ENCODE results near the gene FAHD2A. TPM values are rescaled to one million over a fixed set of nuclear protein-coding genes. Genes with fewer than 3 reads are reported as not detected.
"Not testable (repeated sequence)": the region's sequence is repeated elsewhere in the genome, so short reads cannot be mapped to it uniquely, and the experiment has no call there.

Gene FAHD2A
- total RNA-seq, 1 donor from 2014 or later = 8.7 TPM

DNA sequence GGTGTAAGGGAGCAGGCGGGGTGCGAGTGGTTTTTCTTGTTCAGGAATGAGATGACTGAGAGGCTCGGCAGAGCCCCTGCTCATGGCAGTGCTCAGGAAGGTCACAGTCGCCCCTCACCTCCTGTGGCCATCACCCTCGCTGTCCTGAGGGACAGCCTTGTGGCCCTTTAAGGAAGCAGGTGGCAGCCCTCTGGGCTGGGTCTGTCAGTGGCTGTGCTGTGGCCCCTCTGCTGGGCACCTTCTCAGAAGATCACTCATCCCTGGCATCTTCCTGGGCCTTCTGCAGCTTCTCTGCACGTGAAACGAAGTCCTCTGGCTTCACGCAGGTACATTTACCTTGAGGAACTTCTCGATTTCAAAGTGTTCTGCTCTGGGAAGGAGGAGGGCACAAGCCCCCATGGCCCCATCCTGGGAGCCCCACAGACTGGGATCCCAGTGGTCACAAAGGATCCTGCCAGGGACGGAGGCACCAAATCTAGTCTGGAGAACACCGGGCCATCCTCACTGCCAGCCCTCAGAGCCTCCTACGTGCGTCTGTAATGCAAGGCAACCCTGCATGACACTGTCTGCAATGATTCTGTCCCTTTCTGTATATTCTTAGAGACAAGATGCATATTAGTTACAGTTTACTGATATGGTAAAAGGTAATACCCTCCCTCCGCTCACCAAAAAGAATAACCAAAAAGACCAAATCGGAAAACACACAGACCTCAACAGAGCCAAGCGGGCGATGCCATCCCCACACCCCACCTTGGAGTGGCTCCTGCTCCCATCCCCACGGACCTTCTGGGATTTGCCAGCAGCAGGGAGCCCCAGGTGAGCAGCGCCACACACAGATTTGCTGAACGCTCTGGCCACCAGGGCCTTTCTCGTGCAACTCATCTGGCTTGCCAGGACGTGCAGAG lies 25.9 kb upstream of the FAHD2A start:
- no peak for DNase-seq

DNA sequence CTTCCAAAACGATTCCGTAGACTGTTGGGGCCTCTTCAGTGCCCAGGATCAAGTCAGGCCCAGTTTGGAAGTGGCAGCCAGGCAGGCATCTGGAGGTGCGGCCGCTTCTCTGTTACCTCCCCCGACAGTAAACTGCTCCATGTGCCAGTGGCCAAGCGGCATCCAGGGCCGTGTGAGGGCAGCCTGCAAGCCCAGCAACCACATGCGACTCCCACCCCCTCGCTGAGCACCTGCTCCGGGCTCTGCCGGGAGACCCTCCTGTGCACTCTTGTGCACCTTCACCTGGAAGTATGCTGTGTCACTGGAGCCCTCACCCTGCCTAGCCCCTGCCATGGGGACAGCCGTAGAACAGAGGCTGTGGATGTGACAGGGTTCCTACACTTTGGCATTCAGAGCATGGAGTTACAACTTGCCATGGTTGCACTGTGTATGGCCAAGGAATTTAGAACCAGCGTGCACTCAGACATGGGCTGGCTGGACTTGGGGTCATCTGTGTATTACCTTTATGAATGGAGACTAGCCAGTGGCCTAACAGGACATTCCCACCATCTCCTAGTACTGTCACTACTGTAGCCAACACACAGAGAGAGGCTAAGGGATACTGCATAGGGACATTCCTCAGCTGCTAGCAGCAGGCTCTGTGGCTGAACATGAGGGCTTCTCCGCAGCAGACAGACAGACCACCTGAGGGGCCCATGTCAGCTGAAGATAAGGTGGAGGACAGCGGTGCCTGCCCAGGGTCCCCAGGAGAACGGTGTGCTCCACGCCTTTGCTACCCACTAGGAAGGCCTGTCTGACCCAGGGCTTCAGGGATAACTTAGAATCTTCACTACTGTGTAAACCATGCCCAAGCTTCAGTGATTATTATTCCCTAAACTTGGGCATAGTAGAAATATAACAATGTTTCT lies 25.0 kb upstream of the FAHD2A start:
- no peak for DNase-seq

DNA sequence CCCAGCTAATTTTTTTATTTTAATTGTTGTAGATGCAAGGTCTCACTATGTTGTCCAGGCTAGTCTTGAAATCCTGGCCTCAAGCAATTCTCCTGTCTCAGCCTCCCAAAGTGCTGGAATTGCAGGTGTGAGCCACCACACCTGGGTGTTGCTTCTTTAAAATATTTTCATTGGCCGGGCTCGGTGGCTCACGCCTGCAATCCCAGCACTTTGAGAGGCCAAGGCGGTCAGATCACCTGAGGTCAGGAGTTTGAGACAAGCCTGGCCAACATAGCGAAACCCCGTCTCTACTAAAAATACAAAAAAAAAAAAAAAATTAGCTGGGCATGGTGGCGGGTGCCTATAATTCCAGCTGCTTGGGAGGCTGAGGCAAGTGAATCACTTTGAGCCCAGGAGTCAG lies 24.2 kb upstream of the FAHD2A start:
- DNase-seq = not testable (repeated sequence)

DNA sequence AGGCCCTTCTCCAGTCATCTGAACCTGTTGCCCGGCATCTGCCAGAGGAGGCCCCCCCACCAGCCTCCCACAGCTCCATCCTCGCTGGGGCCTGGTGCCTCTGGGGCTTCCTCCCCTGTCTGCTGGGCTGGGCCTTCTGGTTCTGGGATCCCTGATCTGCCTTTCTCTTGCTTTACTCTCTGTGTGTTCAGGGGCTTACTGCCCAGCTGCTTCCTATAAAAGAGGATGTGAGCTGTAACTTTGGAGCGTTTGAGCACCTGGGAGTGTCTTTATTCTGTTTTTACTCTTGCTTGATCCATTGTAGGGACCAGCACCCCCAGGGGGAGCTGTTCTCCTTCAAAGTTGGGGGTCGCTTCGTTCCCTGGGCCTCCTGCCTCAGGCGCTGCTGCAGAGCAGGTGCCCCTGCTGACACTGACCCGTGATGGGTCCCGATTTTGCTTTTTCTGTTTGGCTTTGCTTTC lies 23.1 kb upstream of the FAHD2A start:
- DNase-seq = no peak

DNA sequence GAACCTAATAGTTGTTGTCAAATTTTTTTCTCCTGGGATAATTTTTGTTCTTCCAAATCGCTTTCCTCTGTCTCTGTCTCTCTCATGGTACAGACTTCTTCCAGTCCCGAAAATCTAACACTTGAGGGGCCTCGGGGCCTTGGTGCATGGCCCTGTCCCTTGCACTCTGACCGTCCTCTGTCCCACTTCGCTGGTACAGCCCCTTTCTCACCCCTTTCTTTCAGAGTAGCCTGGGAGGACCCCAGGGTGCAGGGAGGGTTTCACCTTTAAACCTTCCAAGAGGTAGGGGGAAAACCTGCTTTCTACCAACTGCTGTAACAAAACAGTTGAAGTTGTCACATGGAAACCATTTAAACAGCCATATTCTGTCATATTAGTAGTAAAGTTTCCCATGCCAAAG lies 22.2 kb upstream of the FAHD2A start:
- DNase-seq = no peak

DNA sequence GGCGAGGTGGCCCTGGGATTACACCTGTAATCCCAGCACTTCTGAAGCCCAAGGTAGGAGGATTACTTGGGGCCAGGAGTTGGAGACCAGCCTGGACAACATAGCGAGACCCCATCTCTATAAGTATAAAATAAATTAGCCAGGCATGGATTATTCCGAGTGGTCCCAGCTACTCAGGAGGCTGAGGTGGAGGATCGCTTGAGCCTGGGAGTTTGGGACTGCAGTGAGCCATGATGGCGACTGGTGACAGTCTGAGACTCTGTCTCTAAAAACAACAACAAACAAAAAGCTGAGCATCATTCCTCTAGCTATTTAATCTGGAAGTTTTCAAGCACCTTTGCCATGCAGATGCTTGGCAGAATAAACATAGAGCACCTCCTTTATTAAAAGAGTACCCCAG lies 21.8 kb upstream of the FAHD2A start:
- no peak for DNase-seq

DNA sequence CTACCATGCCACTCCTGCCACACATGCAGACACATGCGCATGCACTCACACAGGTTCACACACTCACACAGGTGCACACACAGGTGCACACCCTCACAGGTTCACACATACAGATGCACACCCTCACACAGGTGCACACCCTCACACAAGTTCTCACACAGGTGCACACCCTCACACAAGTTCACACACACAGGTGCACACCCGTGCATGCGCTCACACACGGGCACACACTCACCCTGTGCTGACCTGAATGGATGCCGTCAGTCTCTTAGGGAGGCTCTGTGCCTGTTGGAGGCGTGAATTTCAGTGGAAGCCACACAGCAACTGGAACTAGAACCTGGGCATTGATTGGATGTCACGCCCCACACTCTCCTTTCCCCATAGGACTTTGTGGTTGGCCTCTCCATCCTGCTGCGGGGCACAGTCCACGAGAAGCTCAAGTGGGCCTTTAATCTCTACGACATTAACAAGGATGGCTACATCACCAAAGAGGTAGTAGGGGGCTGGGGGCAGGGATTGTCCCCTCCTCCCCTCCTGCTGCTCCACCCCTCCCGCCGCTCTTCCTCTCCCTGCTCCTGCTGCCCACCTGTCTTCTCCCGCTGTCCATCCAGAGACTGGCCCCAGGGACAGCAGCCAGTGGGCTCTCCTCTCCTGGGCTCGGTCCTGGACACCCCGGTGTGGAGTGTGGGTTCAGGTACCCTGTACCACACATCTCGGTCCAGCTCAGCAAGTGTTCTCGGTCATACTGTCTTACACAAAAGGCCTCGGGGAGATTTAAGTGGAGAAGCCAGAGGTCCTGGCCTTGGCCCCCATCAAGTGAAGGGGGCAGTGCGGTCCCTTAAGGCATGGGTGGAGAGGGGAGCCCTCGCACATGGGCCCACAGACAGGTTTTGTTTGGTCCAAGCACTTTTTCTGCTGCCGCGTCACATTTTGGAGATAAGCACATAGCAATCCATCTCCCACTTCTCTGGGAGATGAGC lies 21.0 kb upstream of the FAHD2A start:
- DNase-seq = no peak

DNA sequence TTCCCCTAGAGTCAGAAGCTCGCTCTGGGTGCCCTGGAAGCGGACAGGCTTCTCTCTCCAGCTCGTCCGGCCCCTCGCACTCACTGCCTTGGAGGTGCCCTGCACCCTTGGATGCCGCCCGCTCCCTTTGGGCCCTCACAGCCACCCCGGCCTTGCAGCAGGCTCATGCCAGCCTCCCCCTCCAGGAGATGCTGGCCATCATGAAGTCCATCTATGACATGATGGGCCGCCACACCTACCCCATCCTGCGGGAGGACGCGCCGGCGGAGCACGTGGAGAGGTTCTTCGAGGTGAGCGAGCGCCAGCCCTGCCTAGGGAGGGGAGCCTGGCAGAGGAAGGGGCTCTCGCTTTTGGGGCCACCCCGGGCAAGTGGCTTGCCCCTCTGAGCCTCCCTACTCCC lies 20.3 kb upstream of the FAHD2A start:
- DNase-seq = no peak

DNA sequence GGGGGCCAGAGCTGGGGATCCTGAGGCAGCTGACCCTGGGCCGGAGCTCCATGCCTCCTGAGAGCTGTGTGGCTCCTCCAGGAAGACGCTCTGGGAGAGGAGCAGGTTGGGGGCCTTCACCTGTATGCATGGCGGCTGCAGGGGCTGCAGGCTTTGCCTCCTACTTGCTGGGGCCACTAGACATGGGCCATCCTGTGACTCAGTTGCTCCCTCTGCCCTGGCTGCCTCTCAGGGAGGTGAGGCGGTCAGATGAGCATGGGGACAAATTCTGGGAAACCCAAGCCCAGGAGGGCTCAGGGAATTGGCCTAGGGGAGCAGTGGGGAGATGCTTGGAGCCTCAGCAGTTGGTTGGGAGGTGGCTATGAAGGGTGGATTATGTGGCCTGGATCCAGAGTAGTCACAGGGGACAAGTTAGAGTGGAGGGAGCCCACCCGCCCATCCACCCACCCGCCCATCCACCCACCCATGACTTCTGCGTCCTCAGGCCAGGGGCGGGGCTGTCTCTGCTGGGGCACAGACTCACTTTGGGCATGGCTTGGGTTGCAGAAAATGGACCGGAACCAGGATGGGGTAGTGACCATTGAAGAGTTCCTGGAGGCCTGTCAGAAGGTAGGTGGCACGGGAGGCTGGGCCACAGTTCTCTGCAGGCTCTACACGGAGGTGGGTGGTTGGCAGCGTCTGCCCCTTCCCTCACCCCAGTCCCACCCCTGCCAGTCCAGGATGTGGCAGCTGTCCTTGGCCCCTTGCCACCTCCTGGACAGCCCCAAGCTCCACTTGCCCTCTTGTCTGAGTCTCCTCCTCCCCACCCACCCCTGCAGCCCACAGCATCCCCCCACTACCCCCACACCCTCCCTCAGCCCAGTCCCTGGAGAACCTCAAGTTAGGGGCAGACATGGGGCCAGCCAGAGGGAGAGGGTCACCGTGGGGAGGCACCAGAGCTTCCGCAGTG lies 19.5 kb upstream of the FAHD2A start:
- DNase-seq = no peak

DNA sequence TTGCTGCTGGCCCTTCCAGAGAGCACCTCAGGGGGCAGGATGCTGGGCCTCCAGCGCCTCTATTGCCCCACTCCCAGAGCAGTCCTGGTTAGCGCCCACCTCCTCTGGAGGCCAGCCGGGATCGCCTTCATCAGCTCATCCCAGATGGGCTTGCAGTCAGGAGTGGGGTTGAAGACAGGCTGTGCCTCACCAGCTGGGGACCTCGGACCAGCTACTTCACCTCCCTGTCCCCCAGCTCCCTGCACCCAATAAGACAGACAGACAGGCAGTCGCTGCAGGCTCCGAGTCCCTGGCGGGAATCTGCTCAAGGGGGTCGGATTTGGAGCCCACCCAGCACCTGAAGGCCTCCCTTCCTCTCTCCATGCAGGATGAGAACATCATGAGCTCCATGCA lies 18.9 kb upstream of the FAHD2A start:
- DNase-seq = no peak

DNA sequence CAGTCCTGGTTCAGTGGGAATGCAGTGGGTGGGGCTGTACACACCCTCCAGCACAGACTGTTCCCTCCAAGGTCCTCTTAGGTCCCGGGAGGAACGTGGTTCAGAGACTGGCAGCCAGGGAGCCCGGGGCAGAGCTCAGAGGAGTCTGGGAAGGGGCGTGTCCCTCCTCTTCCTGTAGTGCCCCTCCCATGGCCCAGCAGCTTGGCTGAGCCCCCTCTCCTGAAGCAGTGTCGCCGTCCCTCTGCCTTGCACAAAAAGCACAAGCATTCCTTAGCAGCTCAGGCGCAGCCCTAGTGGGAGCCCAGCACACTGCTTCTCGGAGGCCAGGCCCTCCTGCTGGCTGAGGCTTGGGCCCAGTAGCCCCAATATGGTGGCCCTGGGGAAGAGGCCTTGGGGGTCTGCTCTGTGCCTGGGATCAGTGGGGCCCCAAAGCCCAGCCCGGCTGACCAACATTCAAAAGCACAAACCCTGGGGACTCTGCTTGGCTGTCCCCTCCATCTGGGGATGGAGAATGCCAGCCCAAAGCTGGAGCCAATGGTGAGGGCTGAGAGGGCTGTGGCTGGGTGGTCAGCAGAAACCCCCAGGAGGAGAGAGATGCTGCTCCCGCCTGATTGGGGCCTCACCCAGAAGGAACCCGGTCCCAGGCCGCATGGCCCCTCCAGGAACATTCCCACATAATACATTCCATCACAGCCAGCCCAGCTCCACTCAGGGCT lies 17.5 kb upstream of the FAHD2A start:
- DNase-seq = no peak

DNA sequence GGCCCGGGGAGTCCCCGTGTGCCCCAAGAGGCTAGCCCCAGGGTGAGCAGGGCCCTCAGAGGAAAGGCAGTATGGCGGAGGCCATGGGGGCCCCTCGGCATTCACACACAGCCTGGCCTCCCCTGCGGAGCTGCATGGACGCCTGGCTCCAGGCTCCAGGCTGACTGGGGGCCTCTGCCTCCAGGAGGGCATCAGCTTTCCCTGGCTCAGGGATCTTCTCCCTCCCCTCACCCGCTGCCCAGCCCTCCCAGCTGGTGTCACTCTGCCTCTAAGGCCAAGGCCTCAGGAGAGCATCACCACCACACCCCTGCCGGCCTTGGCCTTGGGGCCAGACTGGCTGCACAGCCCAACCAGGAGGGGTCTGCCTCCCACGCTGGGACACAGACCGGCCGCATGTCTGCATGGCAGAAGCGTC lies 16.9 kb upstream of the FAHD2A start:
- no peak for DNase-seq

DNA sequence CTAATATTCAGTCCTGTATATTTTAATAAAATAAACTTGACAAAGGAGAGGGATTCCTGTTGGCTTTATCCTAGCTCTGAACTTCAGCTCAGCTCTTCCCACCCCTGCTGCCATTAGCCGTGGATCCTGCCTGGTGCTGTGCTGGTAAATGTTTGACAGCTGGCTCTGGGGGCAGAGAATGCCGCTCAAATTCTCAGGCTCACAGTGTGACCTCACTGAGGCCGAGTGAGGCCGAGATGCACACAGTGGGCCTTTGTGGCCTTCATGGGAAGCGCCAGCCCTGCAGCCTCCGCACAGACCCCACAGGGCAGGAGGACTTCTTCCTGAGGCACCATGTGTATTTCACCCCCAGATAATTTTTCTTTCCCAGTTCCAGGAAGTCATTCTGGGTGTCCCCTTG lies 16.5 kb upstream of the FAHD2A start:
- DNase-seq = no peak

DNA sequence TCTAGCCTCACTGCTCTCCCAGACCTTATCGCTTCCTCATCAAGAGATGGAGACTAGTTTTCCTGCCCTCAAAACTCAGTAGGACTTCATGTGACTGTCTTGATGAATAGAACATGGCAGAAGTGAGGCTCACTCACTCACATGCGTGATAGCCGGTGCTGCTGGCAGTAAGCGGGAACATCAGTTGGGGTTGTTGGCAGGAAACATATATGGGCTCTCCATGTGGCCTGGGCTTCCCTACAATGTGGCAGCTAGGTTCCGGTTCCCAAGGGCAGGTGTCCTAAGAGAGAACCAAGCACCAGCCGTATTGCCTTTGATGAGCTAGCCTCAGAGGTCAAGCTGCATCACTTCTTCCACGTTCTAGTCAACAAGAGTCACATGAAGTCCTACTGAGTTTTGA lies 15.2 kb upstream of the FAHD2A start:
- DNase-seq = no peak

DNA sequence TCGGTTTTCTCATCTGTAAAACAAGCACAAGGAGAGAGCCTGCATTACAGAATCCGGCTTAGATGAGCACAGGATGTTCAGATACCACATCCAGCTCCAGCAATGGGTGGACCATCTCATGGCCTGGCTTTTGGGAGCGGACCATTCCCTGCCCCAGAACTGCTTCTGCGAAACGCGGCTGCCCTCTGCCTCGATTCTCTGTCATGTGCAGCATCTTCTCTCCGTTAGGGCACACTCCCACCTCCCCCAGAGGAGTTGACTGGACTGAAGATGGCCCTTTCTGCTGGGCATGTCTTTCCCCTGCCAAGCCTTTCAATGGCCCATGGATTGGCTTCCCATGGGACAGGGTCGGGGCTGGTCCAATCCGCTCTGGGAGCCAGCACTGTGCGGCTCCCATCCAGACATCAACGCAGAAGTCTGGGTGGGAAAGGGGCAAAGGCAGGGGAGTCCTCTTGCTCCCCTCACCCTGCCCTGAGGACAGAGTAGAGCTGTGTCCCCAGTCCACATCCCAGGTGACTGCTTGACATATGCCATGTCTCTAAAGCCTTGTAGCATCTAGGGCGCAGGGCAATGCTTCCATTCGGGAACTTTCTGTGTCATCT lies 14.3 kb upstream of the FAHD2A start:
- DNase-seq = no peak

DNA sequence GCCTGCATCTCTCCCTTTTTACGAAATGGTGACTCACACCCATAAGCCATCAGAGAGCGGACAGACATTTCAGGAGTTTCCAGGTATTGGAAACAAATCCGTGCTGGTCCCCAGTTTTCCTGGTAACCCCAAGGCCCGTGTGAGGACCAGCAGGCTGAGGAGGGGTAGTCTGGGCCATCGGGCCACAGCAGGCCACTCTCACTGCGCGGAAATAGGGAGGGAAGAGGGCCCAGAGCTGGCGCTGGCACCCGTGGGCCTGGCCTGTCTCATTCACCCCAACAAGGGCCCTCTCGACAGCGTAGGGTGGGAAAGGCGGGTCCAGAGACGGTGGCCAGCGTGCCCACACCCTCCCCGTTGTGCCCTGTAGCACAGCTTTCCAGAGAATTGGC lies 13.7 kb upstream of the FAHD2A start:
- DNase-seq = no peak

DNA sequence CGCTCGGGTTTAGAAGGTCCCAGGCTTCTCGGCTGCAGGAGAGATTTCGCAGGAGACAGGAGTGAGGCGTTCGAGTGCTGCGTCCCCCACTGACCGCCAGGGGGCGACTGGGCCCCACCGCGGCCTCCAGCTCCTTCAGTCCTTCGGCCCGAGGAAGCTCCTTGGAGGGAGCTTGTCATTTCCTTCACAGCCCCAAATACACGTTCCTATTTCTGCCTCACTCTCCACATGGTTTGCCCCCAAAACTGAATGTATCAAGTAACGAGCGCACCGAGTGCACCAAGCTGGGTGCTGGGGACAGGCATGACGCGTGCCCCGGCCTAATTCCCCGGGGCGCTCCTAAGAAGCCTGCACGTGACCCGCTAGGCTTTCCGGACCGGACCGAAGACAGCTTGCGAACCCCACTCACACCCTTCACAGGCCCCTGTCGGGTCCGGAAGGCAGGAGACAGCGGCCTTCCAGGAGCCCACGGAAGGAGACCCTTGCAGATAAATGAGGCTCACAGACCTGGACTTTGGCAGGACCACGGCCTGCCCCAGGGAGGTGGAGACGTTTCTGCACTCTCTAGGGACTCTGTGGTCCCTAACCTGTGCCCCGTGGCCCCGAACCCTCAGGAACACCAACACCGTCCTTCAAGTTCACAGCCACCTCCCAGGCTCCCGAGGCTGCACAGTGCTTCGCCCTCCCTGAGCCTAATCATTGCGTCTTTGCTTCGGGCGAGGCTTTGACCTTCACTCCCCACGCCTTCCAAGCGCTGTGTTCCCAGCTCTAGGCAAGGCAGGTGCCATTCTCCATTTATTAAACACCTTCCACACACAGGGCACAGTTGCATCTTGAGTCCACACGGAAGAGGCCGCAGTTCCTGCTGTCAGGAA lies 13.0 kb upstream of the FAHD2A start:
- DNase-seq = peak; percentile 66

DNA sequence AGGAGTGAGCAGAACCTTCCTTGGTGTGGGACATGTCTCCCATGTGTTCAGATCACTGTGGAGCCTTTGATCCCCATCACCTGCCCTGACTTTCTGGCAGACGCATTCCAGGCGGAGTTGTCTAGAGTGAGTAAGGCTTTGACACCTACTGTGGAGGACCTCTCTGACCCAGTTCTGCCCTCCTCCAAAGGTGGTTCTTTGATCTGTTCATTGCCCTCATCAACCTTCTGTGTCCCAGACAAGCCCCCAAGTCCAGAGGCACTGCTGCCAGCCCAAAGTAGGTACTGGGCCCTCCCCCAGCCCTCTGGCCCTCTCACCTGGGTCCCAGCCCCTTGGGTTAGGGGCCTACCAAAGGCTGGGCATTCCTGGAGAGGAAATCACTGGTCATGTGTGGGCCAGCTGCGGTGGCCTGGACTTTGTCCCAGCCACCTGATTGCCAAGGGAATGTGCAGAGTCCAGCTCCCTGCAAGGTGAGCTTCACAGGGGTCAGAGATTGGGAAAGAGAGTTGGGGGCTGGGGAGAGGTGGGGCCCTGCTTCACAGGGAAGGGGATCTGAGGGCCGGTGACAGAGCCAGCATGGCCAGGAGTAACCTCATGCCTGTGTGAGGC lies 12.1 kb upstream of the FAHD2A start:
- no peak for DNase-seq
